Duodenal mucosa (tissue), 2 donors: Measurements from ENCODE around the gene SLCO2B1.

Experiments used
- H3K27ac ChIP-seq: one replicate; pipeline ENCODE4 v1.7.0; 2013; ENCODE audit warnings: low read depth, low read length
- H3K27me3 ChIP-seq, 2 donors: one replicate each; pipeline ENCODE4 v1.7.0; 2013; ENCODE audit warnings: low read length in 2 of 2, control low read depth in 1 of 2; ENCODE audit not compliant: insufficient read depth in 2 of 2, control insufficient read depth in 1 of 2
- H3K36me3 ChIP-seq, 2 donors: one replicate each; pipeline ENCODE4 v1.7.0; 2013; ENCODE audit warnings: low read length in 2 of 2, control low read depth in 1 of 2; ENCODE audit not compliant: insufficient read depth in 2 of 2, control insufficient read depth in 1 of 2
- H3K4me1 ChIP-seq, 2 donors: one replicate each; pipeline ENCODE4 v1.7.0; 2013; ENCODE audit warnings: low read length in 2 of 2, control low read depth in 1 of 2; ENCODE audit not compliant: insufficient read depth in 2 of 2, control insufficient read depth in 1 of 2
- H3K4me3 ChIP-seq, 2 donors: one replicate each; pipeline ENCODE4 v1.7.0; 2013; ENCODE audit warnings: low read length in 2 of 2, low read depth in 1 of 2
- H3K9ac ChIP-seq, 2 donors: one replicate each; pipeline ENCODE4 v1.7.0; 2013; ENCODE audit warnings: low read length in 2 of 2, low read depth in 1 of 2
- H3K9me3 ChIP-seq, 2 donors: one replicate each; pipeline ENCODE4 v1.7.0; 2013; ENCODE audit warnings: low read length in 2 of 2, control low read depth in 1 of 2; ENCODE audit not compliant: control insufficient read depth in 1 of 2

Gene SLCO2B1

DNA sequence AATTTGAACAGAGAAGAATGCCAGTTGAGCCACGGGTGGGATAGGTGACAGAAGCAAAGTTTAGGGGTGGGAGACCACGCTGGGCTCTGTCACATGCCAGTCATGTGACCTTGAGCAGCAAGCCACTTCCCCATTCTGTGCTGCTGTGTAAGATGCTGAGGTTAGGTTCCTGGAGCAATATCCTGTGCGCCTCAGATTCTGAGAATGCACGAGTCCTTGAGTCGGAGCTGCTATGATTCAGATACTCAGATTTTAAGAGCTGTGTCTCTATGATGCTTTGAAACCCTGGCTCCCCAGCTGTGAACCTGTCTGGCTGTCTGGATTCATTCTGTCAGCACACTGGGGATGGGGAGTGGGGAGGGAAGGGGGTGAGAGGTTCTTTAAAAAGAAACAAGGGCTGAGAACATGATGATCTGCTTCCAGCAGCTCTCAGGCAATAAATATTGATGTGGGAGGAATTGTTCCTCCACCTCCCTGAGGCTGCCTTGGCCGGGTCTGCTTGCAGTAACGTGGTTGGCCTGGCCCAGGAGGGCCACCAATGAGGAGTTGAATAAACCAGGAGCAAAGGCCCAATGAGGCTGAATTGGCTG lies 24.0 kb downstream of the SLCO2B1 start:
- H3K4me3 ChIP-seq: no peak overlapping the region
- no peak overlapping the region for H3K27ac ChIP-seq
- H3K9ac ChIP-seq: no peak overlapping the region
- H3K27me3 ChIP-seq: no peaks in the 10 kb centered on the region
- H3K9me3 ChIP-seq: no peaks in the 10 kb centered on the region
- H3K36me3 ChIP-seq: peaks cover 11 to 61% of the 10 kb centered on the region in 2 donors
- peaks cover 12% of the 10 kb centered on the region in 2 donors for H3K4me1 ChIP-seq

DNA sequence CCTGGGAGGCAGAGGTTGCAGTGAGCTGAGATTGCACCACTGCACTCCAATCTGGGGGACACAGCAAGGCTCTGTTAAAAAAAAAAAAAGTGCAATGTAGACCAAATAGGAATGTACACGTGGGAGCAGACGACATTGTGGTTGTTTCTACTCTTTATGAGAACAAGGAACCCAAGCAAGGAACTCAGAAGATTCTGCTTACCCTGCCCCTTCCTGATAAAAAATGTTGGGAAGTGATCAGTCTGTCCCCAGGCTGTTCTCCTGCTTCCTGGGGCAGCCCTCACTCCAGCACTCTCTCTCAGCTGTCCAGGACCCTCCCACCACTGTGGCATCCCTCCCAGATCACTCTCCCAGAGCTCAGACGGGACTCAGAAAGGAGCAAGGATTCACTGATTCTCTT lies 31.8 kb downstream of the SLCO2B1 start:
- H3K36me3 ChIP-seq: peaks cover 14 to 44% of the 10 kb centered on the region in 2 donors
- H3K9me3 ChIP-seq: no peaks in the 10 kb centered on the region
- H3K27ac ChIP-seq: no peak overlapping the region

DNA sequence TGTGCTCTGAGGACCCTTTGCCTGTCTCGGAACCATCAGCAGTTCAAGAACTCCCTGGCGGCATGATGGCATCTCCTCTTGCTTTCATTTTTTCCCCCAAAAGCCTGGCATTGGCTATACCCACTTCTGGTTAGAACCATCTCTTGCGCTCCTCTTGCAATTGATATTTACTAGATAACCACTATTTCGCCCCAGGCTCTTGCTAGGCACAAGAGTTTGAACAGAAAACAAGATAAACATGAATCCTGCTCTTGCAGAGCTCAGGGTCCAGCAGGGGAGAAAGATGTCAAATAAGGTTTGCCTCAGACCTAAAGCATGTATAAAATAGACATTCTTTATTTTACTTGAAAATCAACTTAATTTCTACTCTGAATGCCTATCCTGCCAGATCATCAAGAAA lies 33.1 kb downstream of the SLCO2B1 start:
- H3K27ac ChIP-seq: no peak overlapping the region
- no peaks in the 10 kb centered on the region for H3K9me3 ChIP-seq
- H3K9ac ChIP-seq: no peak overlapping the region
- no peaks in the 10 kb centered on the region for H3K27me3 ChIP-seq
- no peak overlapping the region for H3K4me3 ChIP-seq
- H3K4me1 ChIP-seq: peaks cover 0 to 4% of the 10 kb centered on the region in 2 donors
- peaks cover 20 to 51% of the 10 kb centered on the region in 2 donors for H3K36me3 ChIP-seq

More for the DNA sequence above, 31.8 kb downstream of the SLCO2B1 start:
- Histone ChIP-seq H3K27me3 (no peaks in the 10 kb centered on the region), H3K4me3 (no peak overlapping the region), H3K4me1 (peaks cover 0 to 4% of the 10 kb centered on the region in 2 donors), H3K9ac (no peak overlapping the region)

DNA sequence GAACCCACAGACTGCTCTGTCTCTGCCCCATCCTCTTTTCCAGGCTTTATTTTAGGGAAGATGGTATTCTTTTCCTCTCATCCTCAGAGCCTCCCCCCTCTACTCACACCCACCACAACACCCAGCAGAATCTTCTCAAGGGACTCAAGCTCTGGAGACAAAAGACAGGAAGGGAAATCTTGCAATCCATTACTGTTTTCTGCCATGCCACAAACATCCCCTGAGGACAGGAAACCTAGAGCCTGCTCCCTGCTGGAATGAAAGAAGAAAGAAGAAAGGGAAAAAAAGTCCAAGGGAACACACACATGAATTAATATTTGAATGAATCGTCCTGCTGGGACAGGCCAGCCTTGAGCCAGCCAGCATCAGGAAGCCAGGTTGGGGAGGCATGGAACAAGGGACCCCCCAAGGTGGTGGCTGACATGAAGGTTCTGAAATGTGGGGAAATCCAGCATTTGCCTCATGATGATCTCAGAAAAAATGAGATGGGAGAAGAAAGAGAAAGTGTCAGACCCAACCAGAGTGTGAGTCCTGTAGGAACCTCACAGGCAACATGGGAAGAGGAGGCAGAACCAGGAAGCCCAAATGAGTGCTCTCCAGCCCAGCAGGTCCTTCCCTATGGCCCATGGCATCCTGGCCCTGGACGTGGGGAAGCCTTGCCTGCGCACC lies 34.0 kb downstream of the SLCO2B1 start:
- H3K4me1 ChIP-seq: peaks cover 0 to 4% of the 10 kb centered on the region in 2 donors
- no peaks in the 10 kb centered on the region for H3K9me3 ChIP-seq
- H3K36me3 ChIP-seq: peaks cover 20 to 52% of the 10 kb centered on the region in 2 donors
- H3K27me3 ChIP-seq: no peaks in the 10 kb centered on the region
- H3K9ac ChIP-seq: no peak overlapping the region
- H3K27ac ChIP-seq: no peak overlapping the region
- no peak overlapping the region for H3K4me3 ChIP-seq

DNA sequence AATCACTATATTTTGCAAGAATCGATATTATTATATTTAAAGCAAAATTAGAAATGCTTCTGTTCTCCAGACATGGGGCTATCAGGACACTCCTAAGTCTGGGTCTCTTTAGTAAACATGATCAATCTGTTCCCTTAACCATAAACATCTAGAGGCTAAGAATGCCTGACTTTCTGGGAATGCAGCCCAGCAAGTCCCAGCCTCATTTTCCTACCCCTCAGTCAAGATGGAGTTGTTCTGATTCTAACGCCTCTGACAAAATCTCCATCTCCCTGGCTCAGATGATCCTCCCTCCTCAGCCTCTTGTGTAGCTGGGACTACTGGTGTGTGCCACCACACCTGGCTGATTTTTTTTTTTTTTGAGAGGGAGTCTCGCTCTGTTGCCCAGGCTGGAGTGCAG lies 35.0 kb downstream of the SLCO2B1 start:
- Histone ChIP-seq H3K27me3 (no peaks in the 10 kb centered on the region), H3K9me3 (no peaks in the 10 kb centered on the region), H3K27ac (no peak overlapping the region), H3K4me1 (peaks cover 0 to 4% of the 10 kb centered on the region in 2 donors), H3K36me3 (peaks cover 25 to 61% of the 10 kb centered on the region in 2 donors), H3K9ac (no peak overlapping the region), H3K4me3 (no peak overlapping the region)

DNA sequence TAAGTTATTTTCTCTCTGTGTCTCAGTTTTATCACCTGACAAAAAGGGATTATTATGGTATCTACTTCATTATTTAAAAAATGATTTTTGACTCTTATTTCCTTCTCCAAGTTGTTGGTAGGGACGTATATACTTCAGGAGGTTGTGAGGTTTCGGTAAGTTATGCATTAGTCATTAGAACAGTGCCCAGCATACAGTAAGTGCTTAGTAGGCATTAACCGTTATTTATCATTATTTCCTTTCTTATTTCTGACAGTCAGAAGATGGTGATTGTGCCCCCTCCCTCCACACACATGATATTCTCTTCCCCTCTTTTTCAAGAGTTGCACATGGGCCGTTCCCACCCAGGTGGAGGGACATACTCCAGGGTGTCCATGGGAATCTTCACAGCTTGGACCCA lies 36.1 kb downstream of the SLCO2B1 start:
- H3K9me3 ChIP-seq: no peaks in the 10 kb centered on the region
- H3K4me1 ChIP-seq: peaks cover 0 to 7% of the 10 kb centered on the region in 2 donors
- no peak overlapping the region for H3K4me3 ChIP-seq
- no peak overlapping the region for H3K9ac ChIP-seq
- H3K27ac ChIP-seq: no peak overlapping the region
- H3K36me3 ChIP-seq: peaks cover 27 to 69% of the 10 kb centered on the region in 2 donors
- no peaks in the 10 kb centered on the region for H3K27me3 ChIP-seq

DNA sequence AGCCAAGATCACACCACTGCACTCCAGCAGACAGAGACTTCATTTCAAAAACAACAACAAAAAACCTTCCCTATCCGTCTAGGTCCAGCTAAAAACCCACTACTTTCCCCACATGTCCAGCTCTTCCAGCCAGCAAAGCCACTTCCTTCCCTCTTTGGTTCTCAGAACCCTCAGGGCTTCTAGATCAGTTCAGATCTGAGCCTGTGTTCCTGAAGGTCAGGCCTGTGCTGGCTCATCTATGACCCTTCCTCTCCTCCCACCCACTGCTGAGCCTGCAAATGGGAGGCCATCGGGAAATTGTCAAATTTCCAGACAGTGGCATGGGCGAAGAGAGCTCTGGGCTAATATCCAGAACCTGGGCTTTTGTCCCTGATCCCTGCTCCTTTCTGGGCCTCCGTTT lies 37.8 kb downstream of the SLCO2B1 start:
- Histone ChIP-seq H3K9ac (no peak overlapping the region), H3K9me3 (no peaks in the 10 kb centered on the region), H3K4me1 (peaks cover 4 to 7% of the 10 kb centered on the region in 2 donors), H3K4me3 (no peak overlapping the region), H3K27me3 (no peaks in the 10 kb centered on the region), H3K36me3 (peaks cover 31 to 78% of the 10 kb centered on the region in 2 donors), H3K27ac (no peak overlapping the region)

DNA sequence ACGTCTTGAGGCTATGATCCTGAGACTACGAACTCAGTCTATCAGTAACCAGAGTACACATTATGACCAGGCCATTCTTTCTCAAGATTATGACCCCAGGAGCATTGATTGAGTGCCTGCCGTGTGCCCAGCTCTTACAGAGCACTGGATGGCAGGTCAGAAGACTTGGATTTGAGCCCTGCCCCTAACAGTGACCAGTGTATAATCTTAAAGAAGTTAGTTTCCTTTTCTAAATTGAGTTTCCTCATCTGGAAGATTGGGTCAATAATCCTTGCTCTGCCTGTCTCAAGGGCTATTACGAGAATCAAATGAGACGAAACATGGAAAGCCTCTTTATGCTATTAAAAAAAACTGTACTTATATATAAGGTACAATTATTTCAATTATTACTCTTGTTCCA lies 38.2 kb downstream of the SLCO2B1 start:
- Histone ChIP-seq H3K4me3 (no peak overlapping the region), H3K36me3 (peaks cover 27 to 78% of the 10 kb centered on the region in 2 donors), H3K9me3 (no peaks in the 10 kb centered on the region), H3K27ac (no peak overlapping the region), H3K27me3 (no peaks in the 10 kb centered on the region), H3K4me1 (peaks cover 4 to 7% of the 10 kb centered on the region in 2 donors), H3K9ac (no peak overlapping the region)

DNA sequence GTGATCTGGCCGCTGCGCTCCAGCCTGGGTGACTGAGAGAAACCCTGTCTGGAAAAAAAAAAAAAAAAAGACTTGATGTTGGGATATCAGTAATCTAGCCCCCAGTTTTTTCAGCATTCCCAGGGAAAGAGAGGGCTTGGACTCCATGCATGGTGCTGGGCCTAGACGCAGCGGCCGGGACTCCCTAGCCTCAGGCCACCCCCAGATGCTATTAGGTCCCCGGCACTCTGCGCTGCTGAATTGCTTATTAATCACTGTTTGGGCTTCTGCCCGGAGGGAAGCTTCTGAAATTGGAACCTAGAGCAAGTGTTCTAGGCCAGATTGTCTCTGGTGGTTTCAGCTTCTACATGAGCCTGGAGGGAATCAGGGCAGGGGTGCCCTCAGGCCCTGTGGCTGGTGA lies 39.0 kb downstream of the SLCO2B1 start:
- Histone ChIP-seq H3K4me3 (no peak overlapping the region), H3K9me3 (no peaks in the 10 kb centered on the region), H3K27ac (no peak overlapping the region), H3K9ac (no peak overlapping the region), H3K4me1 (peaks cover 4 to 6% of the 10 kb centered on the region in 2 donors), H3K36me3 (peaks cover 22 to 76% of the 10 kb centered on the region in 2 donors), H3K27me3 (no peaks in the 10 kb centered on the region)

DNA sequence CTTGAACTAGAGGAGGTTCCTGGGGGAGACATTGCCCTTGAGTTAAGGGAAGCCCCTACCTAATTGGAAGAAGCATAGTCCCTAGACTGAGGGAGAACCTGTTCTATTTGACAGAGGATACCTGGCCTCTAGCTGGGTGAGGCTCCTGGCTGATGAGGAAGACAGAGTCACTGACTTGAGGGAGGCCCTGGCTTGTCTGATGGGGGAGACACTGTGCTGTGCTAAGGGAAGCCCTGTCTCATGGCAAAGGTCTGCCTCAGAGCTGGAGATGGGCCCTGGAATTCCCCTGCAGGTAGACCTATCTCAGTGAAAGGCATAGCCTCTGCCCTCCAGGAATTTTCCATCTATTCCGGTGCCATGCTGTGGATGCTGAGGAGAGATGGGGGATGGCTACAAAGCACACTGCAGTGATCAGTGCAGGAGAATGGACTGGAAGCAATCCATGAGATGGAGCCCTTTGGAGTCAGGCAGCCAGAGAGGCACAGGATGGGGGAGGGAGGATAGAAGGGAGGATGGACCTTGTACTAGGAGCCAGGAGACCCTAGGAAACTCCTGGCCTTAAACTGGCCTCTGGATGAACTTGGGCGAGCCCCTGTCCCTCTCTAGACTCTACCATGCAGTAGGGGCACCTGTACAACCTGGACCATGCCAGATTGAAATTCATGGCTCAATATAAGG lies 39.9 kb downstream of the SLCO2B1 start:
- Histone ChIP-seq H3K27ac (no peak overlapping the region), H3K36me3 (peaks cover 22 to 80% of the 10 kb centered on the region in 2 donors), H3K27me3 (no peaks in the 10 kb centered on the region), H3K4me3 (no peak overlapping the region), H3K9me3 (no peaks in the 10 kb centered on the region), H3K4me1 (peaks cover 3 to 4% of the 10 kb centered on the region in 2 donors), H3K9ac (no peak overlapping the region)
